GM10266 (cell line): ENCODE results near the gene TCF12.

ENCODE experiments used
- DNase-seq: peaks from one replicate; pipeline ENCODE4 v3.0.0; 2012; ENCODE audit errors: extremely low spot score
- CTCF ChIP-seq: IDR thresholded peaks from 2 replicates; pipeline ENCODE4 v1.5.1; 2012; ENCODE audit warnings: mild to moderate bottlenecking, low read depth; ENCODE audit not compliant: control insufficient read depth, insufficient read depth; ENCODE audit errors: missing control alignments

The TCF12 gene

DNA sequence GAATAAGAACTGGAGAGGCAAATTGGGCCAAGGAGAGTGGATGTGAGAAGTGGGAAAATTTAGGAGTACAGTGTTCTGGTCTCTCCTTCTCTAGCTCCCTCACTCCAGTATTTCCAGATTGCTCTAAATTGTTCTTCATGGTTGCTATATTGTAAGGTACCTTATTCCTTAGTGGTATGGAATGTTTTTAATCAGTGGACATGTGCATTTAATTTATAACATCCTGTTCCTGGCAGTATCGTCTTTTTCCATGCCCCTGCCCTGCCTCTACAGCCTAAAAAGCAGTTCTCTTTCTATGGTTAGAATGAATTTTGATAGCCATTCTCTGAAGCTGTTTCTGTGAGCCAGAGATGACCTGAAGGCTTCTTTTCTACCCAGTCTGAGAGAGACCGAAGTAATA is 180.5 kb downstream of the TCF12 start:
- no peak for DNase-seq
- no peak for TF ChIP-seq CTCF

GRCh38 chr15:57100136-57100539 is 181.7 kb downstream of the TCF12 start:
- no peak for DNase-seq
- no peak for TF ChIP-seq CTCF

DNA sequence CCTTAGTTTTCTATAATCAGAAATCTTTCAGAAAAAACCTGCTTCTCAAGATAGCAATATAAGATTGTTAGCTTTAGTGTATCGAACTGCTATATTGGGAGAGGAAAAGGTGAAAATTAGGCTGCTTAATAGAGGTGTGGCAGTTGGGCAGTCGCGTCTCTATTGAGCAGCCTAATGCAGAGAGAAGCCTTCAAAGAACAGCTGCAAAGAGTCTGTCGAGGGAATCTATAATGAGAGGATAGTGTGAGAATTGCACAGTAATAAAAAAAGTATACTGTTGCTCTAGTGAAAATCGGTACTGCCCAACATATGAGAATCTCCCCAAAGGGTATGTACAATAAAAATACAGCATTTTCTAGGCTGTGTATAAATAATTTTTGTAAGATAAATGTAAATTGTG is 184.4 kb downstream of the TCF12 start:
- no peak for DNase-seq
- no peak for TF ChIP-seq CTCF

DNA sequence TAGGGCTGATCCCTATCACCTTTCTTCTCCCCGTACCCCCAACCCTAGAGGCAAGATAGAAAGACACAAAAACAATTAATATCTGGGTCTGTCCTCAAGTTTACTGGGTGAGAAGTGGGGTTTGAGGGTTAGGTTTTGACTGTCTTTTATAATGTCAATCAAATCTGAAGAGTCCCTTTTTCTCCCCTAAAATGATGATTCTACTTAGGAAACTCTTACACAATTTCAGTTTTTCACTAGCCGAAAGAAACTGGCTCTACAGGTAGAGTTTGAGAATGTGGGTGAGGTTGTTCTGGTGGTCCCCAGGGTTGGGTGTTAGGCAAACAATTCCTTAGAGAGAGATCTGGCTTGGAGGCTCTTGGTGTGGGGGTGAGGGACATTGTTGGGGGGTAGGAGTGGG is 189.9 kb downstream of the TCF12 start:
- no peak for TF ChIP-seq CTCF
- no peak for DNase-seq

- no peak for DNase-seq
- TF ChIP-seq CTCF: no peak
Measured at GRCh38 chr15:57109005-57109404, 190.6 kb downstream of the TCF12 start.

DNA sequence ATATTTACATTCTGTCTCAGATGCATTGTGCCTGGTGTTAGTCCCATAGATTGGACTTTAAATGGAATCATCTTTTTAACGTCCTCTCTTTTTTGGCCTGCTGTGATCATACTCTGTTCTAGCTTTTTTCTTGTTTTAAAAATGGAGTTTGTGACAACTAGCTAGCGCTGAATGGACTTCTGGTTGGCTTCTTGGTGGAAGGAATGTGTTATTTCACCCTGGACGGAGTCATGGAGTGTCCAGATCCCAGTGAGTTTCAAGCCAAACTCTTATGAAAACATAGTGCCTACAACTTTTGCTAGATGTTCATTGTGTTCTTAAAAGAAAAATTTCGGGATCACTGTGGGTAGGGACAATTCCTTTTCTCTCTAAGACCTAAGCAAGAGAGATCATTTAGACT is 192.6 kb downstream of the TCF12 start:
- DNase-seq: no peak
- TF ChIP-seq CTCF: no peak

DNA sequence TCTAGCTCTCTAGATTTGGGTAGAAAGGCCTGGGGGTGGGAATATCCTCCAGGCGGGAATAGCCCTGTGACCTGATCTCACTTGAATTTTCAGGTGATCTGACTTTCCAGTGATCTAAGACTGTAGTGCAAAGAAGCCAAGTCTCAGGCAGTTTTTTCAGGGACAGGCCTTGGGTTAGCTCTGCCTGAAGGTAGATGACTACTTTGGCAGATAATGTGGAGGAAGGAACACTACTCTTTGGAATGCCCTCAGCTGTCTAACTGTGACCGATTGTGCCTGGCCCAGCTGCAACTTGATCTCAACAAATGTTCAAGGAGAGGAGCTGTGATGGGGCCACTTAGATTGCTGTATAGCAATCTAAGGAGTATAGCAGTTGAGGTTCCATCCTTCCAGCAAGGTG is 193.7 kb downstream of the TCF12 start:
- no peak for DNase-seq
- no peak for TF ChIP-seq CTCF
